ENCODE results near the gene ZSWIM6. TPM values are rescaled to one million over a fixed set of nuclear protein-coding genes. Genes with fewer than 3 reads are reported as not detected.

The ZSWIM6 gene
- polyA plus RNA-seq, 12 donors, result 6.4 to 16.5 (median 9.9) TPM; not detected in 1

- no peak for DNase-seq
Observed at GRCh38 chr5:61590473-61590872, 258.4 kb downstream of the ZSWIM6 start.

GRCh38 chr5:61591859-61592258 lies 259.8 kb downstream of the ZSWIM6 start:
- no peak for DNase-seq

GRCh38 chr5:61595426-61595825 lies 263.4 kb downstream of the ZSWIM6 start:
- no peak for DNase-seq

Other genes starting within 250 kb of the ZSWIM6 start
- 10 to 100 TPM in 11 of 12 donors, not detected in 1; 31.4 to 59.3 (median 37.6) TPM for gene SMIM15, start 169.8 kb upstream of the ZSWIM6 start, polyA plus RNA-seq (ENCODE audit: insufficient read length in 12 of 12)

All from muscle of arm (tissue), 12 donors.